ENCODE data around the gene DNAJC3. TPM values are rescaled to one million over a fixed set of nuclear protein-coding genes. Genes with fewer than 3 reads are reported as not detected.

Gene DNAJC3
- total and polyA plus RNA-seq, 9 of the 15 experiments (the other 6 are each of a cell fraction or from before 2014, with no cell fraction given): 7.8 to 21.8 (median 10.4) TPM

DNA sequence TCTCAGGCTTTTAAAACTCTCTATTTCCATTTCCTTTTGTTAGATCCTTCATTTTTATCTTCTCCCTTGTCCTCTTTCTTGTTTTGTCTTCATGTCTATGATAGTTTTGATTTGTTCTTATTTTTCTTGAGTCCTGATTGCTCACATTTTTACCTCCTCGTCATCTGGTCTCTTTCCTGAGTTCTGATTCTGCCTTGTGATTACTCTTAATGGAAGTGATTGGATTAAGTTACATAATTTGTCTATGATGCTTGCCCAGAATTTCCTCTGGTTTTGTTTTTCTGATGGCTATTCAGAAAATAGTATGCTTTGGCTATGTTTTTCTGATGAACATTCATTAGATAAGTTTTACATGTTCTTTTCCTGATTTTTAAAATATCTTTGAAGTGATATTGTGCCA is 102.6 kb downstream of the DNAJC3 start:
- POLR2A ChIA-PET: no interaction called here
- BruUV-seq (replicated peaks): no TSS peak
- no peak for ATAC-seq
- no peak overlapping the region for H3K4me2 ChIP-seq (ENCODE audit: insufficient read depth, low read length)
- H3K9me1 ChIP-seq (ENCODE audit: control insufficient read depth, insufficient read depth, low read length): no peaks in the 10 kb centered on the region
- H4K20me1 ChIP-seq (replicated peaks; ENCODE audit: control insufficient read depth, insufficient read depth, low read length): no peaks in the 10 kb centered on the region
- no peak for FAIRE-seq
- intact Hi-C loops (cut with micrococcal nuclease) (no loop called here), in situ Hi-C loops (cut with MboI) (no loop called here)
- no peaks in the 10 kb centered on the region for H3K9me3 ChIP-seq (replicated peaks; ENCODE audit: control insufficient read depth, insufficient read depth, low read depth, low read length)
- no peak overlapping the region for H2AFZ ChIP-seq (ENCODE audit: low read depth, low read length)
- CTCF ChIA-PET (ENCODE audit: low intra/inter-chr PET ratio): no interaction called here
- H3K36me3 ChIP-seq (ENCODE audit: control insufficient read depth, insufficient read depth, low read length): peaks cover 7% of the 10 kb centered on the region; the same call in 2 of the 3 replicates
- no peak for DNase-seq (ENCODE audit: extremely low read depth in 1 of 4, low spot score in 3 of 4)
- H3K4me1 ChIP-seq (replicated peaks in 1 of 2; ENCODE audit: control insufficient read depth in 2 of 2, insufficient read depth in 2 of 2, low read length in 2 of 2): no peaks in the 10 kb centered on the region
- H3K9ac ChIP-seq (ENCODE audit: insufficient read depth in 1 of 2, low read depth in 2 of 2, low read length in 2 of 2): no peak overlapping the region
- 78% methylated on average over 1 of the region's 1 CpG for WGBS (ENCODE audit: insufficient coverage, low coverage, missing lambda C conversion rate)
- no peaks in the 10 kb centered on the region for H3K79me2 ChIP-seq (ENCODE audit: control insufficient read depth, insufficient read depth, low read length)
- H3K4me3 ChIP-seq: no peak overlapping the region
- no peaks in the 10 kb centered on the region for H3K27me3 ChIP-seq (ENCODE audit: control insufficient read depth in 2 of 2, insufficient read depth in 2 of 2, low read length in 2 of 2)
- H3K27ac ChIP-seq (ENCODE audit: extremely low read depth, low read depth, low read length): no peak overlapping the region
- TF ChIP-seq, protein P1, sequence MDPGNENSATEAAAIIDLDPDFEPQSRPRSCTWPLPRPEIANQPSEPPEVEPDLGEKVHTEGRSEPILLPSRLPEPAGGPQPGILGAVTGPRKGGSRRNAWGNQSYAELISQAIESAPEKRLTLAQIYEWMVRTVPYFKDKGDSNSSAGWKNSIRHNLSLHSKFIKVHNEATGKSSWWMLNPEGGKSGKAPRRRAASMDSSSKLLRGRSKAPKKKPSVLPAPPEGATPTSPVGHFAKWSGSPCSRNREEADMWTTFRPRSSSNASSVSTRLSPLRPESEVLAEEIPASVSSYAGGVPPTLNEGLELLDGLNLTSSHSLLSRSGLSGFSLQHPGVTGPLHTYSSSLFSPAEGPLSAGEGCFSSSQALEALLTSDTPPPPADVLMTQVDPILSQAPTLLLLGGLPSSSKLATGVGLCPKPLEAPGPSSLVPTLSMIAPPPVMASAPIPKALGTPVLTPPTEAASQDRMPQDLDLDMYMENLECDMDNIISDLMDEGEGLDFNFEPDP (CRISPR knock-in tag; IDR thresholded peaks at IDR 0.05): no peak
- TF ChIP-seq SIN3B (IDR thresholded peaks at IDR 0.05; ENCODE audit: low read depth): no peak
- TF ChIP-seq HDAC3 (IDR thresholded peaks at IDR 0.05; ENCODE audit: borderline replicate concordance, partially characterized antibody): no peak
- TF ChIP-seq ATF1 (CRISPR knock-in tag; IDR thresholded peaks at IDR 0.05): no peak
- TF ChIP-seq ATF1 (tag; IDR thresholded peaks at IDR 0.05): no peak
- no peak for TF ChIP-seq FOXP1 (CRISPR knock-in tag; IDR thresholded peaks at IDR 0.05)
- TF ChIP-seq PML (IDR thresholded peaks at IDR 0.05; ENCODE audit: low read length): no peak
- no peak for TF ChIP-seq L3MBTL2 (IDR thresholded peaks at IDR 0.05)
- TF ChIP-seq RBM15 (IDR thresholded peaks at IDR 0.05; ENCODE audit: insufficient read depth, low read length): no peak
- no peak for TF ChIP-seq NFIX (CRISPR knock-in tag; IDR thresholded peaks at IDR 0.05; ENCODE audit: low read depth)
- TF ChIP-seq, protein P2, sequence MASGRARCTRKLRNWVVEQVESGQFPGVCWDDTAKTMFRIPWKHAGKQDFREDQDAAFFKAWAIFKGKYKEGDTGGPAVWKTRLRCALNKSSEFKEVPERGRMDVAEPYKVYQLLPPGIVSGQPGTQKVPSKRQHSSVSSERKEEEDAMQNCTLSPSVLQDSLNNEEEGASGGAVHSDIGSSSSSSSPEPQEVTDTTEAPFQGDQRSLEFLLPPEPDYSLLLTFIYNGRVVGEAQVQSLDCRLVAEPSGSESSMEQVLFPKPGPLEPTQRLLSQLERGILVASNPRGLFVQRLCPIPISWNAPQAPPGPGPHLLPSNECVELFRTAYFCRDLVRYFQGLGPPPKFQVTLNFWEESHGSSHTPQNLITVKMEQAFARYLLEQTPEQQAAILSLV (tag; IDR thresholded peaks at IDR 0.05): no peak

All from K562 (cell line).